SK-N-SH (cell line): ENCODE measurements around the gene TEPSIN.

Experiments
- EP300 ChIP-seq, 2 experiments: IDR thresholded peaks; 2 replicates each; pipeline versions ENCODE4 v1.4.0 to v1.6.1; 2012; ENCODE audit warnings: borderline replicate concordance in 1 of 2, low read depth in 1 of 2, low read length in 1 of 2
- NFIC ChIP-seq: IDR thresholded peaks from 2 replicates; pipeline ENCODE4 v1.4.0; 2012; ENCODE audit warnings: borderline replicate concordance
- SMC3 ChIP-seq: IDR thresholded peaks from 2 replicates; pipeline ENCODE4 v1.6.1; 2012; ENCODE audit warnings: low read depth, low read length, improper control_type of control experiment
- TAF1 ChIP-seq: IDR thresholded peaks from 2 replicates; pipeline ENCODE4 v1.6.1; 2012; ENCODE audit warnings: low read depth, mild to moderate bottlenecking, low read length, moderate library complexity, borderline replicate concordance
- TF ChIP-seq, protein P1 (sequence below): fragments of 200-600 bp; sonication (generic); IDR thresholded peaks from 2 replicates; pipeline ENCODE4 v1.6.1; 2017; ENCODE audit warnings: antibody characterized with exemption, mild to moderate bottlenecking, moderate library complexity
- TF ChIP-seq, protein P2 (sequence below): IDR thresholded peaks from 2 replicates; pipeline ENCODE4 v1.4.0; 2012; ENCODE audit warnings: low read depth, borderline replicate concordance
- TF ChIP-seq, protein P3 (sequence below): IDR thresholded peaks from 2 replicates; pipeline ENCODE4 v1.4.0; 2012; ENCODE audit warnings: low read depth
- TF ChIP-seq, protein P4 (sequence below): IDR thresholded peaks from 2 replicates; pipeline ENCODE4 v1.6.1; 2012; ENCODE audit warnings: mild to moderate bottlenecking, low read depth, low read length, moderate library complexity

DNA sequence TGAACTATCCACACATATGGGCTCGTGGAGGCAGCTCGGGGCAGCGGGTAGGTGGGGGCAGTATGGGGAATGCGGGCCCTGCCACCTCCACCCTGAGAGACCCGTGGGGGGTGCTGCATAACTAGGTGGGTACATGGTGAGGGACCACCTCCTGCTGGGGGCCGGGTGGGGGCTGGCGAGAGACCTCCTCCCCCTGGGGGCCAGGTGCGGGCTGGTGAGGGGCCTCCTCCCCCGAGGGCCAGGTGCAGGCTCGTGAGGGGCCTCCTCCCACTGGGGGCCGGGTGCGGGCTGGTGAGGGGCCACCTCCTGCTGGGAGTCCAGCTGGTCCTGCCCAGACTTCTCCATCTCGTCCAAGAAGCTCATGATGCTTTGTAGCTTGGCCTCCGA lies 41.5 kb downstream of the TEPSIN start:
- no peak for TF ChIP-seq NFIC
- no peak for TF ChIP-seq EP300 (IDR thresholded peaks at IDR 0.05; ENCODE audit: borderline replicate concordance in 1 of 2, low read depth in 1 of 2, low read length in 1 of 2)
- TF ChIP-seq, protein P1, sequence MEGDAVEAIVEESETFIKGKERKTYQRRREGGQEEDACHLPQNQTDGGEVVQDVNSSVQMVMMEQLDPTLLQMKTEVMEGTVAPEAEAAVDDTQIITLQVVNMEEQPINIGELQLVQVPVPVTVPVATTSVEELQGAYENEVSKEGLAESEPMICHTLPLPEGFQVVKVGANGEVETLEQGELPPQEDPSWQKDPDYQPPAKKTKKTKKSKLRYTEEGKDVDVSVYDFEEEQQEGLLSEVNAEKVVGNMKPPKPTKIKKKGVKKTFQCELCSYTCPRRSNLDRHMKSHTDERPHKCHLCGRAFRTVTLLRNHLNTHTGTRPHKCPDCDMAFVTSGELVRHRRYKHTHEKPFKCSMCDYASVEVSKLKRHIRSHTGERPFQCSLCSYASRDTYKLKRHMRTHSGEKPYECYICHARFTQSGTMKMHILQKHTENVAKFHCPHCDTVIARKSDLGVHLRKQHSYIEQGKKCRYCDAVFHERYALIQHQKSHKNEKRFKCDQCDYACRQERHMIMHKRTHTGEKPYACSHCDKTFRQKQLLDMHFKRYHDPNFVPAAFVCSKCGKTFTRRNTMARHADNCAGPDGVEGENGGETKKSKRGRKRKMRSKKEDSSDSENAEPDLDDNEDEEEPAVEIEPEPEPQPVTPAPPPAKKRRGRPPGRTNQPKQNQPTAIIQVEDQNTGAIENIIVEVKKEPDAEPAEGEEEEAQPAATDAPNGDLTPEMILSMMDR, result no peak
- TF ChIP-seq, protein P2, sequence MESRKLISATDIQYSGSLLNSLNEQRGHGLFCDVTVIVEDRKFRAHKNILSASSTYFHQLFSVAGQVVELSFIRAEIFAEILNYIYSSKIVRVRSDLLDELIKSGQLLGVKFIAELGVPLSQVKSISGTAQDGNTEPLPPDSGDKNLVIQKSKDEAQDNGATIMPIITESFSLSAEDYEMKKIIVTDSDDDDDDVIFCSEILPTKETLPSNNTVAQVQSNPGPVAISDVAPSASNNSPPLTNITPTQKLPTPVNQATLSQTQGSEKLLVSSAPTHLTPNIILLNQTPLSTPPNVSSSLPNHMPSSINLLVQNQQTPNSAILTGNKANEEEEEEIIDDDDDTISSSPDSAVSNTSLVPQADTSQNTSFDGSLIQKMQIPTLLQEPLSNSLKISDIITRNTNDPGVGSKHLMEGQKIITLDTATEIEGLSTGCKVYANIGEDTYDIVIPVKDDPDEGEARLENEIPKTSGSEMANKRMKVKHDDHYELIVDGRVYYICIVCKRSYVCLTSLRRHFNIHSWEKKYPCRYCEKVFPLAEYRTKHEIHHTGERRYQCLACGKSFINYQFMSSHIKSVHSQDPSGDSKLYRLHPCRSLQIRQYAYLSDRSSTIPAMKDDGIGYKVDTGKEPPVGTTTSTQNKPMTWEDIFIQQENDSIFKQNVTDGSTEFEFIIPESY, result no peak
- no peak for TF ChIP-seq SMC3
- TF ChIP-seq, protein P3, sequence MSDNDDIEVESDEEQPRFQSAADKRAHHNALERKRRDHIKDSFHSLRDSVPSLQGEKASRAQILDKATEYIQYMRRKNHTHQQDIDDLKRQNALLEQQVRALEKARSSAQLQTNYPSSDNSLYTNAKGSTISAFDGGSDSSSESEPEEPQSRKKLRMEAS, result no peak
- TF ChIP-seq, protein P4, sequence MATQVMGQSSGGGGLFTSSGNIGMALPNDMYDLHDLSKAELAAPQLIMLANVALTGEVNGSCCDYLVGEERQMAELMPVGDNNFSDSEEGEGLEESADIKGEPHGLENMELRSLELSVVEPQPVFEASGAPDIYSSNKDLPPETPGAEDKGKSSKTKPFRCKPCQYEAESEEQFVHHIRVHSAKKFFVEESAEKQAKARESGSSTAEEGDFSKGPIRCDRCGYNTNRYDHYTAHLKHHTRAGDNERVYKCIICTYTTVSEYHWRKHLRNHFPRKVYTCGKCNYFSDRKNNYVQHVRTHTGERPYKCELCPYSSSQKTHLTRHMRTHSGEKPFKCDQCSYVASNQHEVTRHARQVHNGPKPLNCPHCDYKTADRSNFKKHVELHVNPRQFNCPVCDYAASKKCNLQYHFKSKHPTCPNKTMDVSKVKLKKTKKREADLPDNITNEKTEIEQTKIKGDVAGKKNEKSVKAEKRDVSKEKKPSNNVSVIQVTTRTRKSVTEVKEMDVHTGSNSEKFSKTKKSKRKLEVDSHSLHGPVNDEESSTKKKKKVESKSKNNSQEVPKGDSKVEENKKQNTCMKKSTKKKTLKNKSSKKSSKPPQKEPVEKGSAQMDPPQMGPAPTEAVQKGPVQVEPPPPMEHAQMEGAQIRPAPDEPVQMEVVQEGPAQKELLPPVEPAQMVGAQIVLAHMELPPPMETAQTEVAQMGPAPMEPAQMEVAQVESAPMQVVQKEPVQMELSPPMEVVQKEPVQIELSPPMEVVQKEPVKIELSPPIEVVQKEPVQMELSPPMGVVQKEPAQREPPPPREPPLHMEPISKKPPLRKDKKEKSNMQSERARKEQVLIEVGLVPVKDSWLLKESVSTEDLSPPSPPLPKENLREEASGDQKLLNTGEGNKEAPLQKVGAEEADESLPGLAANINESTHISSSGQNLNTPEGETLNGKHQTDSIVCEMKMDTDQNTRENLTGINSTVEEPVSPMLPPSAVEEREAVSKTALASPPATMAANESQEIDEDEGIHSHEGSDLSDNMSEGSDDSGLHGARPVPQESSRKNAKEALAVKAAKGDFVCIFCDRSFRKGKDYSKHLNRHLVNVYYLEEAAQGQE, result no peak
- TF ChIP-seq TAF1, result no peak
